Measurements from ENCODE around the gene CRYGN.
A peak's percentile ranks its signal among the peaks of the same experiment; 100 is the strongest.

Gene CRYGN

DNA sequence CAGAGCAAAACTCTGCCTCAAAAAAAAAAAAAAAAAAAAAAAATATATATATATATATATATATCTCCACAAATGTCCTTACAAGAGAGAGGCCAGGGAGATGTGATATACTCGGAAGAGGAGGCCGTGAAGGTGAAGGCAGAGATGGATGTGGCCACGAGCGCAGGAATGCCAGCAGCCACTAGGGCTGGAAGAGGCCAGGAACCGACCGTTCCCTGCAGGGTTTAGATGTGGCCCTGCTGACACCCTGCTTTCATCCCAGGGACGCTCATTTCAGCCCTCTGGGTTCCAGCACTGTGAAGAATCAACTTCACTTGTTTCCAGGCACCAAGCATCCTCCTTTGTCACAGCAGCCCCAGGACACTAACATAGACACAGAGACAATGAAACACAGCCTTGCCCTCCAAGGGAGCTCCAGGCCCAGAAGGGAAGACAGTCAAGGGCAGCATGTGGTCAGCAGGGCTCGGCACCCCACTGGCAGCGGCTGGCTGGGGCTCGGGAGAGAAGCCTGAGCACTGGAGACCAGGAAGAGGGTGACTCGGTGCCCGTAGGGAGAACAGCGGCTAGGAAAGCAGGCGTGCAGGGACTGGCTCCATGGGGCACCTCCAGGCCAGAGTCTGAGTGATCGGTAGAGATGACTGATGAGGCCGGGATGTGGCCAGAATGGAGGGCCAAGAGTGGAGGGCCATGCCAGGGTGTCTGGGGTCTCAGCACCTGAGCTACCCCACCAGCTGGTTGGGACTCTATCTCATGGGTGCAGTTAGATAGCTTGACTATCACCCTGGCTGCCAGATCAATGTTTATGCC lies 37.7 kb downstream of the CRYGN start:
- no peak for DNase-seq (ENCODE audit: low read depth)
- H3K4me3 ChIP-seq (ENCODE audit: control insufficient read depth, low read depth, low read length): no peak overlapping the region
- TF ChIP-seq CTCF (conservative IDR thresholded peaks at IDR 0.05; ENCODE audit: control insufficient read depth, insufficient read depth, low read depth, low read length): no peak

DNA sequence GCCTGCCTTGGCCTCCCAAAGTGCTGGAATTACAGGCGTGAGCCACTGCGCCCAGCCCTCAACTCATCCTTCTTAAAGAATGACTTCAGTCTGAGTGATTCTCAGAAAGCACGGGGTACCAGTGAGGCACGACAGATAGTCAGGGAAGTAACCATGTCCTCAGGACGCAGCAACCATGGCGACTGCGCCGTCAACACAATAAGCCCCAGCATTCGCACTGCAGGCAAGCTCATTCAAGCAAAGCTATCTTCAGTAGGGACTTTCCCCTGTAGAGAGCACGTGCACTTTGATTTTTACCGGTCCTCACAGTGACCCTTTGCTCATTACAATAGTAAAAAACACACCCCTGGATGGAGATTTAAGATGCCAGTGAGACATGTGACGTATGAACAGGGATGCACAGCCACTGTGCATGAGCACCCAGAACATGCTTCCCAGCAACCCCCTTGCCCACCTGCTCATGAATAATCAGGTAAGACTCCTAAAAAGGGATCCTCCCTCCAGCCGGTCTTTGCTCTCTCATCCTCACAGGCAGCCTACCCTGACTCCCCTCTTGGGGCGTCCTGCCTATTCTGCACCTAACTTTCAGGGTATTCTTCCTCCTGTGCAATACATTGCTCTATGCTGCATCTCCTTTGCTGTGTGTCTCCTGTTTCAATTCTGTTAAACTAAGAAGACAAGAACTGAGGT lies 39.2 kb downstream of the CRYGN start:
- TF ChIP-seq CTCF (conservative IDR thresholded peaks at IDR 0.05; ENCODE audit: control insufficient read depth, insufficient read depth, low read depth, low read length): no peak
- DNase-seq (ENCODE audit: low read depth): no peak
- H3K4me3 ChIP-seq (ENCODE audit: control insufficient read depth, low read depth, low read length): no peak overlapping the region

- no peak overlapping the region for H3K4me3 ChIP-seq (ENCODE audit: control insufficient read depth, low read depth, low read length)
- DNase-seq (ENCODE audit: low read depth): no peak
- TF ChIP-seq CTCF (conservative IDR thresholded peaks at IDR 0.05; ENCODE audit: control insufficient read depth, insufficient read depth, low read depth, low read length): no peak
These were observed 40.0 kb downstream of the CRYGN start for GRCh38 chr7:151399906-151400305.

- DNase-seq (ENCODE audit: low read depth): no peak
- TF ChIP-seq CTCF (conservative IDR thresholded peaks at IDR 0.05; ENCODE audit: control insufficient read depth, insufficient read depth, low read depth, low read length): no peak
- no peak overlapping the region for H3K4me3 ChIP-seq (ENCODE audit: control insufficient read depth, low read depth, low read length)
These were observed 40.7 kb downstream of the CRYGN start for GRCh38 chr7:151399305-151399601.

- DNase-seq (ENCODE audit: low read depth): peak; percentile 16
- no peak for TF ChIP-seq CTCF (conservative IDR thresholded peaks at IDR 0.05; ENCODE audit: control insufficient read depth, insufficient read depth, low read depth, low read length)
- no peak overlapping the region for H3K4me3 ChIP-seq (ENCODE audit: control insufficient read depth, low read depth, low read length)
These were observed 41.3 kb downstream of the CRYGN start for GRCh38 chr7:151398446-151399304.

- H3K4me3 ChIP-seq (ENCODE audit: control insufficient read depth, low read depth, low read length): no peak overlapping the region
- DNase-seq (ENCODE audit: low read depth): no peak
- no peak for TF ChIP-seq CTCF (conservative IDR thresholded peaks at IDR 0.05; ENCODE audit: control insufficient read depth, insufficient read depth, low read depth, low read length)
These were observed 42.9 kb downstream of the CRYGN start for GRCh38 chr7:151397026-151397425.
